ENCODE data around the gene PUDP. TPM values are rescaled to one million over a fixed set of nuclear protein-coding genes. Genes with fewer than 3 reads are reported as not detected.

The PUDP gene
- polyA plus RNA-seq, 1 donor from 2014 or later = 18.2 TPM

- Histone ChIP-seq H3K36me3 (ENCODE audit: insufficient read depth, low read length) (no peaks in the 10 kb centered on the region), H4K20me1 (ENCODE audit: insufficient read depth) (no peaks in the 10 kb centered on the region), H3K4me2 (ENCODE audit: low read length) (no peak overlapping the region), H3K9ac (ENCODE audit: low read length) (no peak overlapping the region), H3K27ac (ENCODE audit: low read length) (no peak overlapping the region), H3K9me3 (ENCODE audit: low read length) (no peaks in the 10 kb centered on the region), H3F3A (ENCODE audit: insufficient read depth, low read length, poor library complexity, severe bottlenecking) (no peaks in the 10 kb centered on the region), H3K27me3 (ENCODE audit: insufficient read depth, low read depth, low read length) (no peaks in the 10 kb centered on the region), H3K9me2 (ENCODE audit: insufficient read depth, low read length) (no peaks in the 10 kb centered on the region), H3K4me3 (ENCODE audit: low read length) (no peak overlapping the region), H2AFZ (ENCODE audit: low read depth, low read length) (no peak overlapping the region), H3K79me2 (replicated peaks; ENCODE audit: insufficient read depth, low read length) (no peaks in the 10 kb centered on the region)
- TF ChIP-seq, protein P1, sequence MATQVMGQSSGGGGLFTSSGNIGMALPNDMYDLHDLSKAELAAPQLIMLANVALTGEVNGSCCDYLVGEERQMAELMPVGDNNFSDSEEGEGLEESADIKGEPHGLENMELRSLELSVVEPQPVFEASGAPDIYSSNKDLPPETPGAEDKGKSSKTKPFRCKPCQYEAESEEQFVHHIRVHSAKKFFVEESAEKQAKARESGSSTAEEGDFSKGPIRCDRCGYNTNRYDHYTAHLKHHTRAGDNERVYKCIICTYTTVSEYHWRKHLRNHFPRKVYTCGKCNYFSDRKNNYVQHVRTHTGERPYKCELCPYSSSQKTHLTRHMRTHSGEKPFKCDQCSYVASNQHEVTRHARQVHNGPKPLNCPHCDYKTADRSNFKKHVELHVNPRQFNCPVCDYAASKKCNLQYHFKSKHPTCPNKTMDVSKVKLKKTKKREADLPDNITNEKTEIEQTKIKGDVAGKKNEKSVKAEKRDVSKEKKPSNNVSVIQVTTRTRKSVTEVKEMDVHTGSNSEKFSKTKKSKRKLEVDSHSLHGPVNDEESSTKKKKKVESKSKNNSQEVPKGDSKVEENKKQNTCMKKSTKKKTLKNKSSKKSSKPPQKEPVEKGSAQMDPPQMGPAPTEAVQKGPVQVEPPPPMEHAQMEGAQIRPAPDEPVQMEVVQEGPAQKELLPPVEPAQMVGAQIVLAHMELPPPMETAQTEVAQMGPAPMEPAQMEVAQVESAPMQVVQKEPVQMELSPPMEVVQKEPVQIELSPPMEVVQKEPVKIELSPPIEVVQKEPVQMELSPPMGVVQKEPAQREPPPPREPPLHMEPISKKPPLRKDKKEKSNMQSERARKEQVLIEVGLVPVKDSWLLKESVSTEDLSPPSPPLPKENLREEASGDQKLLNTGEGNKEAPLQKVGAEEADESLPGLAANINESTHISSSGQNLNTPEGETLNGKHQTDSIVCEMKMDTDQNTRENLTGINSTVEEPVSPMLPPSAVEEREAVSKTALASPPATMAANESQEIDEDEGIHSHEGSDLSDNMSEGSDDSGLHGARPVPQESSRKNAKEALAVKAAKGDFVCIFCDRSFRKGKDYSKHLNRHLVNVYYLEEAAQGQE (IDR thresholded peaks at IDR 0.05; ENCODE audit: borderline replicate concordance) = no peak
- TF ChIP-seq RAD21 (conservative IDR thresholded peaks at IDR 0.05) = no peak
- TF ChIP-seq EP300 (conservative IDR thresholded peaks at IDR 0.05; ENCODE audit: poor library complexity, severe bottlenecking) = no peak
- no peak for TF ChIP-seq MXI1 (conservative IDR thresholded peaks at IDR 0.05; ENCODE audit: poor library complexity, severe bottlenecking)
- TF ChIP-seq TAF1 (IDR thresholded peaks at IDR 0.05; ENCODE audit: low read depth) = no peak
- no peak for TF ChIP-seq POLR2AphosphoS5 (IDR thresholded peaks at IDR 0.05)
- no peak for TF ChIP-seq CTCF (IDR thresholded peaks at IDR 0.05; ENCODE audit: poor library complexity, severe bottlenecking)
- no peak for TF ChIP-seq SMC3 (conservative IDR thresholded peaks at IDR 0.05; ENCODE audit: poor library complexity)
- TF ChIP-seq EZH2 (IDR thresholded peaks at IDR 0.05; ENCODE audit: borderline replicate concordance, insufficient read depth, low read length, poor library complexity, severe bottlenecking) = no peak
These were observed 42.2 kb upstream of the PUDP start for GRCh38 chrX:7190157-7190556.

DNA sequence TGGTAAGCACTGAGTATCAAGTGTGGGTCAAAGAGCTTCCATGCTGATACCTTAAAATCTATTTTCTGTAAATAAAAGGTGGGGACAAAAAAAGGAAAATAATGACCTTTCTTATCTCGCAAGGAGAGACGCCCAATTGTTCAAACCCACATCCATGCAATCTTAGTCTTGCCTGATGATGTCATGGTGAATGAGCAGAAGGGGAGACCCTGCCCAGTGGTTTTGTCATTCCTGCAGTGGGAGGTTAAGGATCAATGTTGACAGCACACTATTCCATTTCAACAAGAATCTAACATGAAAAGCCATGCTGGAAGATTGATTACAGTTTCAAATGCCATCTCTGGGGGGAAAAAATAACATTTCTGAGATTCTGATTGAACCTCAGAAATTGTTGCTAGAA, 40.7 kb upstream of the PUDP start:
- Histone ChIP-seq H3K4me3 (ENCODE audit: low read length) (no peak overlapping the region), H3K9me2 (ENCODE audit: insufficient read depth, low read length) (no peaks in the 10 kb centered on the region), H3K9me3 (ENCODE audit: low read length) (no peaks in the 10 kb centered on the region), H3K79me2 (replicated peaks; ENCODE audit: insufficient read depth, low read length) (no peaks in the 10 kb centered on the region), H3K27ac (ENCODE audit: low read length) (no peak overlapping the region), H3K4me2 (ENCODE audit: low read length) (no peak overlapping the region), H2AFZ (ENCODE audit: low read depth, low read length) (no peak overlapping the region), H3K27me3 (ENCODE audit: insufficient read depth, low read depth, low read length) (no peaks in the 10 kb centered on the region), H3K36me3 (ENCODE audit: insufficient read depth, low read length) (no peaks in the 10 kb centered on the region), H4K20me1 (ENCODE audit: insufficient read depth) (no peaks in the 10 kb centered on the region), H3K9ac (ENCODE audit: low read length) (no peak overlapping the region), H3F3A (ENCODE audit: insufficient read depth, low read length, poor library complexity, severe bottlenecking) (no peaks in the 10 kb centered on the region)
- no peak for TF ChIP-seq CTCF (IDR thresholded peaks at IDR 0.05; ENCODE audit: poor library complexity, severe bottlenecking)
- no peak for TF ChIP-seq TAF1 (IDR thresholded peaks at IDR 0.05; ENCODE audit: low read depth)
- no peak for TF ChIP-seq SMC3 (conservative IDR thresholded peaks at IDR 0.05; ENCODE audit: poor library complexity)
- TF ChIP-seq EP300 (conservative IDR thresholded peaks at IDR 0.05; ENCODE audit: poor library complexity, severe bottlenecking) = no peak
- no peak for TF ChIP-seq MXI1 (conservative IDR thresholded peaks at IDR 0.05; ENCODE audit: poor library complexity, severe bottlenecking)
- no peak for TF ChIP-seq EZH2 (IDR thresholded peaks at IDR 0.05; ENCODE audit: borderline replicate concordance, insufficient read depth, low read length, poor library complexity, severe bottlenecking)
- TF ChIP-seq RAD21 (conservative IDR thresholded peaks at IDR 0.05) = no peak
- TF ChIP-seq, protein P1 (IDR thresholded peaks at IDR 0.05; ENCODE audit: borderline replicate concordance) = no peak
- TF ChIP-seq POLR2AphosphoS5 (IDR thresholded peaks at IDR 0.05) = no peak

Measured in neural cell (in vitro differentiated cells).